ENCODE data around the gene MACF1.
"Not testable (repeated sequence)": the region's sequence is repeated elsewhere in the genome, so short reads cannot be mapped to it uniquely, and the experiment has no call there.

MACF1 gene, protein sequence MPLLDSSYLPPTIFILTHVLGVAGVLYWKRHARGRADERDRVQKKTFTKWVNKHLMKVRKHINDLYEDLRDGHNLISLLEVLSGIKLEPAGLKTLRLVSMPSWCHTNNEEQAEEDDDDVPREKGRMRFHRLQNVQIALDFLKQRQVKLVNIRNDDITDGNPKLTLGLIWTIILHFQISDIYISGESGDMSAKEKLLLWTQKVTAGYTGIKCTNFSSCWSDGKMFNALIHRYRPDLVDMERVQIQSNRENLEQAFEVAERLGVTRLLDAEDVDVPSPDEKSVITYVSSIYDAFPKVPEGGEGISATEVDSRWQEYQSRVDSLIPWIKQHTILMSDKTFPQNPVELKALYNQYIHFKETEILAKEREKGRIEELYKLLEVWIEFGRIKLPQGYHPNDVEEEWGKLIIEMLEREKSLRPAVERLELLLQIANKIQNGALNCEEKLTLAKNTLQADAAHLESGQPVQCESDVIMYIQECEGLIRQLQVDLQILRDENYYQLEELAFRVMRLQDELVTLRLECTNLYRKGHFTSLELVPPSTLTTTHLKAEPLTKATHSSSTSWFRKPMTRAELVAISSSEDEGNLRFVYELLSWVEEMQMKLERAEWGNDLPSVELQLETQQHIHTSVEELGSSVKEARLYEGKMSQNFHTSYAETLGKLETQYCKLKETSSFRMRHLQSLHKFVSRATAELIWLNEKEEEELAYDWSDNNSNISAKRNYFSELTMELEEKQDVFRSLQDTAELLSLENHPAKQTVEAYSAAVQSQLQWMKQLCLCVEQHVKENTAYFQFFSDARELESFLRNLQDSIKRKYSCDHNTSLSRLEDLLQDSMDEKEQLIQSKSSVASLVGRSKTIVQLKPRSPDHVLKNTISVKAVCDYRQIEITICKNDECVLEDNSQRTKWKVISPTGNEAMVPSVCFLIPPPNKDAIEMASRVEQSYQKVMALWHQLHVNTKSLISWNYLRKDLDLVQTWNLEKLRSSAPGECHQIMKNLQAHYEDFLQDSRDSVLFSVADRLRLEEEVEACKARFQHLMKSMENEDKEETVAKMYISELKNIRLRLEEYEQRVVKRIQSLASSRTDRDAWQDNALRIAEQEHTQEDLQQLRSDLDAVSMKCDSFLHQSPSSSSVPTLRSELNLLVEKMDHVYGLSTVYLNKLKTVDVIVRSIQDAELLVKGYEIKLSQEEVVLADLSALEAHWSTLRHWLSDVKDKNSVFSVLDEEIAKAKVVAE (N-terminal part only)

GRCh38 chr1:39204441-39205081 is at the start of gene MACF1:
TSS of gene MACF1 (plus strand) at chr1:39204695. CDS start at chr1:39205023, 328 bp downstream.
- peak; percentile 58 for DNase-seq

DNA sequence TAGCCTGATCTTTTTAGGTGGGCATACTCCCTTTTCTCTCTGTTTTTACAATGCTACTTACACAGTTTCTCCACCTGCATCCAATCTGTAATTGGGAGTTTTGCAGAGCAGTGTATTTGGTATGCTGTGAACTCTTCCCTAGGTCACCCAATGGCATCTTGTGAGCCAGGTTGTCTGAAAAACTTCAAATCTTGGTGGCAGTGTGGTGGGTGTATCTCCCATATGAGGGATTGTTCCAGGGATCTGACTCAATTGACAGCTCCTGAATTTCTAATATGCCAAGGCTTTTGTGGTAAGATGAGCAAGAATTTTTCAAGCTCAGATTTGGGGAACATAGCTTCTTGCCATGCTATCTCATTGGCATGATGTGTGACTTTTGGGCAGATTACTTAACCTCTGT is 47.2 kb upstream of the MACF1 start:
- no peak for DNase-seq

- no peak for DNase-seq
Measured at GRCh38 chr1:39158327-39159086, 46.0 kb upstream of the MACF1 start.

GRCh38 chr1:39159224-39160036 is 45.1 kb upstream of the MACF1 start:
- no peak for DNase-seq

DNA sequence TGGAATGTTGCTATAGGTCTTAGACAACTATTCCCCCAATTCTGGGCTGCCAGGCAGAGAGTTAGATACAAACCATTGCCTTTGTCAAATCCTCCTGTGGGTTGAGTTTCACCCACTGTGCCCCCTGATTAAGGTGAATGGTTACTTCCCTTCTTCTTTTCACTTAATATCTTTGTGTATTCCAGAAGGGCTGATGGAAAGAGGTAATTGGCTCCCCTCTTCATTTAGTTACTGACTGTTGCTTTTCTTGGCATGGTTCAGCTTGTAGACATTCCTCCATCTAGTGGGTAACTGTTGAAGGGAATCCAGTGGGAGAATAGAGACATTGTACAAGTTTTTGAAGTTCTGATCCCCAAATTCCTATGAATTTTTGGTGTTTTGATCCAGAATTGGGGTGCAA is 43.8 kb upstream of the MACF1 start:
- DNase-seq = no peak

GRCh38 chr1:39161811-39162210 is 42.7 kb upstream of the MACF1 start:
- DNase-seq = not testable (repeated sequence)

DNA sequence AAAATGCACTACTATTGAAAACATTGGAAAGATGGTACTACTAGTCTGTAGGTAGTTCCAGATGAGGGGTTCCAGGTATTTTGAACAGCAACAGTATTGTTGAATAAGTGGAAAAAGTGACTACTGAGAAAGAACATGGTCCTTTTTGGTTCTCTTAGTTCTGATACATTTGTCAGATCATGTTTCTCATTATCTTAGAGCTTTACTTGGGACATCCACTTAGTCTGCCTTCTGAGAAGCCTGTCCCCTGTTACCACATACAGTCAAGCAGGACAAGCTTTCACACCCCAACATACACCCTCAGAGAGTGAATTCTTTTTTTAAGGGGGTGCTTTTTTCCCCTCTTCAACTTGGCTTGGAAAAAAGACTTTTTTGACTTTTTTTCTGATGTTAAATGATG is 41.0 kb upstream of the MACF1 start:
- DNase-seq = no peak

DNA sequence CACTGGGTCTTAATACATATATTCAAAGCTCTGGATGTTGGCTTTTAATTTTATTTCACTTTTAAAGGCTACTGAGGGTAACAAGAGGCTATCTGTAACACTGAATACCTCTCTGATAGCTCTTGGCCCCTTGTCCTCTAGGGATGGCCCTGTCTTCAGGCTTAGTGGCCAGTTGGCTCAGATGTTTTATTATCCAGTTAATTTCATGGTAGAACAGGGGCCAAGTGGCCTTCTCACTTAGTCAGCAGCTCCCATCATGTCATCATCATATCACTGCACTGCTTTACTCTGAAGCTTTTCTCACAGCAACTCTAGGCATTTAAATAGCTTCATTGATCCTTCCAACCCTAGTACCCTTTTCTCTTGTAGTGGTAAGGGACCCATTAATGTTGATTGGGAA is 40.2 kb upstream of the MACF1 start:
- DNase-seq = no peak

- no peak for DNase-seq
Measured at GRCh38 chr1:39165049-39165448, 39.4 kb upstream of the MACF1 start.

DNA sequence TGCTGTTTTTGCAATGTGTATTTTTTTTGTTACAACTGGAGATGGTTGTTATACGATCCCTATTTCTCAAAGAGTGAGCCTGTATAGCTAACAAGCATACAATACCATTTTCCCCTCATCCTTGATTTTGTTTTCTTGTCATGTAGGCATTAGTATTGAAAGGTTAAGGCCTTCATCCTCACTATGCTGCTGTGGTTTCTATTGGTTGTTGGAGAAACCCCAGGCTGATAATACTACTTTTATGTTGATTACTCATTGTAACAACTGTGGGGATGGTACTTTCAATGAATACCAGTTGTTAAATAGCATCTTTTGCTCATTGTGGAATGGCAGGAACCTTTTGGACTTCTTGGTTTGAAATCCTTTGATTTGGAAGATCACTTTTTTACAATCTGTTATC is 39.0 kb upstream of the MACF1 start:
- no peak for DNase-seq

DNA sequence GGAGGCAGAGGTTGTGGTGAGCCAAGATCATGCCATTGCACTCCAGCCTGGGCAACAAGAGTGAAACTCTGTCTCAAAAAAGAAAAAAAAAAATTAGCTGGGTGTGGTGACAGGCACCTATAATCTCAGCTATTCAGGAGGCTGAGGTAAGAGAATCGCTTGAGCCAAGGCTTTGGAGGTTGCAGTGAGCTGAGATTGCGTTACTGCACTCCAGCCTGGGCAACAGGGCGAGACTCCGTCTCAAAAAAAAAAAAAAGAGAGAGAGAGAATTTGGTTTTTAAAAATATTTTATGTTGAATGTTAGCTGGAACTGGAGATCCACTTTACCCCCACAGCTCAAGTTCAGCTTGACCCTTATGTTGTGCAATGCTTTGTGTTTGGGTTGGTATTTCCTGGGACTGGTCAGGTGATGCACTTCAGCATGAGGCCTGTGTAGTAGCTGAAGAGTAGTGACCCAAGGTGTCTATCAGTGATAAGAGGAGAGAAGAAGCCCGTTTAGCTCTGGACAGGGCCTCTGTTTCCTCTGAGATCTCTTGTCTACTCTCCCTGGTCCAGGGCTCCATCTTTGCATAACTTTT is 36.8 kb upstream of the MACF1 start:
- no peak for DNase-seq

DNA sequence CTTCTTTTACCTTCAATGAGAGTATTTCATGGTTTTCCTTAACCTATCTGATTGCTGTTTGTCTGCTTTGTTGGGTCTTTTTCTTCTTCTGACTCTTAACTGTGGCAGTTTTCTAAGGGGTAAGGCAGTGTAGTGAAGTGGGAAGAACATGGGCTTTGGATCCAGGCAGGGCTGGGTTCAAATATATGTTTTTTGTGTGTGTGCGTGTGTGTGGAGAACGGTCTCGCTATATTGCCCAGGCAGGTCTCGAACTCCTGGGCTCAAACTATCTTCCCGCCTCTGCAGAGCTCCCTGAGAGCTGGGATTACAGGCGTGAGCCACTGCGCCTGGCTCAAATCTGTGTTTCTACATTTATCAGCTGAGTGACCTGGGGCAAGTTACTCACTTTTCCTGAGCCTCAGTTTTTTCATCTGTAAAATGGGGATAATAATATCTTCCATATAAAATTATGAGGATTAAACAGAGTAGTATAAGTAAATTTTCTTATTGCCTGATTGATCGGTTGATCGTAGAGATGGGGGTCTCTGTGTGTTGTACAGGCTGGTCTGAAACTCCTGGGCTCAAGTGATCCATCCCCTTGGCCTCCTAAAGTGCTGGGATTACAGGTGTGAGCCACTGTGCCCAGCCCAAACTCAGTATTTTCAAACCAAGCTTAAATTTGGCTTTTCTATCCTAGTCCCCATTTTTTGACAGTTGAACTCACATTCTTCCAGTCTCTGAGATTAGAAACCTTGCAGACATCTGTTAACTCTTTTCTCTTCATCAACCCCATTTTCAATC is 36.0 kb upstream of the MACF1 start:
- DNase-seq = no peak

DNA sequence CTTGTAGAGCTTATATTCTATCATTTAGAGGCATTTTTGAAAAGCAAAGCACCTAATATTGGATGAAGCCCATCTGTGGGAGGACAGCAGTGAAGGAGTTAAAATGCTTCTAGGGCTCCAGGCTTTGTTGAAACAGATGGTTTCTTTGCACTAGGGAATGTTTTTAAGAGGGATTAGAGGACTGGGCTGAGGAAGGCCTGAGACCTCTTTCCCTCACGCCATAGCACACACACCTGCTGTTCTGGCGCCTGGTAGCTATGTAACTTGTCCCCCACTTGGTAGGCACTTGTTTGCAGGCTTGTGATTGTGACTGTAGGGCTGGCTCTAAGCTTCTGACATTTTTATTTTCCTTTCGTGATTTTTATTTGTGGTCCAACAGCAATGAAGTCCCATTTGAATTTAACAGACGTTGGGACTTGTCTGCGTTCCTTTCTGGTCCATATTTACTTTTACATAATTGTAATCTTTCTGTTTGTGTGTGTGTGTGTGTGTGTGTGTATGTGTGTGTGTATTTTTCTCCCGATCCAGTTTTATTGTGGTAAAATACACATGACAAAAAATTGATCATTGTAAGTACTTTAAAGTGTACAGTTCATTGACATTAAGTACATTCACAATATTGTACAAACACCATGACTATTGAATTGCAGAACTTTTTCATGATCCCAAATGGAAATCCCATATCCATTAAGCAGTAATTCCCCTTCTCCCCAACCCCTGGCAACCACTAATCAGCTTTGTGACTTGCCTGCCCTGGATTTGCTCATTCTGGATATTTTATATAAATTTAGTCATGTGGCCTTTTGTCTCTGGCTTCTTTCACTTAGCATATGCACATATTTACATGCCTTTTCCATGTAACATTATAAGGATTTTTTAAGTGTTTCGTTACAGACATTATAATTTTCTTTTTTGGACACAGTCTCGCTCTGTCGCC is 33.5 kb upstream of the MACF1 start:
- no peak for DNase-seq

- no peak for DNase-seq
Measured at GRCh38 chr1:39173119-39173994, 31.1 kb upstream of the MACF1 start.

DNA sequence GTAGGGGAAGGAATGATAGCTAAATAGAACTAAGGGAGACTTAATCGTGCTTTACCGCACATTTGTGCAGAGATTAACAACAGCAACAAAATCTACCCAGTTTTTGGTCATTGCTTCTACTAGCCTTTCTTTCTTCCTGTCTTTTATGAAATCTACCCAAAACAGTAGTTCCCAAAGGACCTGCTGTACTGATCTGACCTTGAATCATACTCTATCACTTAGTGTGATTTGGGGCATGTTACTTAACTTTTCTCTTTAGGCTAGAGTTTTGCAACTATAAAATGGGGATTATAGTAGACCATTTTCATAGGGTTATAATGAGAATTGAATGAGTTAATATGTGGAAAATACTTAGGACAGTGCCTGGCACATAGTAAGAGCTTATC is 30.5 kb upstream of the MACF1 start:
- no peak for DNase-seq

DNA sequence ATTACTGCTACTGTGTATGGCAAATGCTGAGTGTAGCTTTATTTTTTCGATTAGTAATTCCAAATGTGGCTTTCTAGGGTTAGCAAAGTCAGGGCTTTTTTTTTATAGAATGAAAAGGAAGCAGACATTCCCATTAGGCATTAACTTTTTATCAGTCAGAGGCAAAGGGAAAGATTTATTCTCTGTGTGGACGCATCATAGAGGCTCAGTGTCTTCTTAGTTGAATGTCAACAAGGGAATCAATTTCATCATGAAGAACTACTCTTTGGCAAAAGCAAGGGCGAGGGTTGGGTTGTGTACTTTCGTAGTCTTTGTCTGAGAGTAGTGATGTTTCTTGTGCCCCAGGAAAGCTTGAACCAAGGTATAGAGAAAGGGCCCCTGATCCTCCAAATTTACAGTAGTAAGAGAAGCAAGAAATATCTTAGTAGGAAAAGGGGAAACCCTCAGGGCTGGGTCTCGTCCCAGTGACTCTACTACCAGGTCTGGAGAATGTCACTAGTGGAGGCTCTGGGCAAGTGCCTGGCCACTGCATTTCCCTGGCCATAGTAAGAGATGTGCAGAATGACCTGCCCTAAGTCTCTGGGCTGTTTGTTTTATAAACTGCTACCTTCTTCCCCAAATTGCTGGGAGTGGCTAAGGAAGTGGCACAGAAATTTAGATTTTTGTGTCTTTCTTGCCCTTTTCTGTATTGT is 30.0 kb upstream of the MACF1 start:
- no peak for DNase-seq

- no peak for DNase-seq
Measured at GRCh38 chr1:39177706-39178105, 26.8 kb upstream of the MACF1 start.

All from CD4-positive, alpha-beta T cell treated with Interleukin-4 for 4 hours (primary cell).